Parathyroid adenoma (tissue), 2 donors: ENCODE data around the gene ZFAND3.

Experiments used
- H2AFZ ChIP-seq: fragments of 300-600 bp; sonication (generic); one replicate; pipeline ENCODE4 v1.7.0; 2017; ENCODE audit warnings: antibody characterized with exemption, mild to moderate bottlenecking
- H3K27ac ChIP-seq: fragments of 300-600 bp; sonication (generic); one replicate; pipeline ENCODE4 v1.7.0; 2017
- H3K27me3 ChIP-seq: fragments of 300-600 bp; sonication (generic); one replicate; pipeline ENCODE4 v1.7.0; 2017; ENCODE audit warnings: low read length; ENCODE audit not compliant: control insufficient read depth, insufficient read depth
- H3K36me3 ChIP-seq: fragments of 300-600 bp; sonication (generic); one replicate; pipeline ENCODE4 v1.7.0; 2017; ENCODE audit warnings: low read length; ENCODE audit not compliant: control insufficient read depth, insufficient read depth
- H3K4me1 ChIP-seq: fragments of 300-600 bp; sonication (generic); one replicate; pipeline ENCODE4 v1.7.0; 2017; ENCODE audit warnings: control low read depth
- H3K4me2 ChIP-seq: fragments of 300-600 bp; sonication (generic); one replicate; pipeline ENCODE4 v1.7.0; 2017; ENCODE audit warnings: low read length
- H3K4me3 ChIP-seq: fragments of 300-600 bp; sonication (generic); one replicate; pipeline ENCODE4 v1.7.0; 2017; ENCODE audit warnings: low read depth, low read length
- H3K79me2 ChIP-seq: fragments of 300-600 bp; sonication (generic); one replicate; pipeline ENCODE4 v1.7.0; 2017; ENCODE audit warnings: control low read depth
- H3K9ac ChIP-seq: fragments of 300-600 bp; sonication (generic); one replicate; pipeline ENCODE4 v1.7.0; 2017; ENCODE audit warnings: mild to moderate bottlenecking
- H3K9me3 ChIP-seq: fragments of 300-600 bp; sonication (generic); one replicate; pipeline ENCODE4 v1.7.0; 2017; ENCODE audit warnings: low read length; ENCODE audit not compliant: control insufficient read depth
- CTCF ChIP-seq: fragments of 300-600 bp; sonication (generic); IDR thresholded peaks from one replicate; pipeline ENCODE4 v1.7.0; 2017; ENCODE audit warnings: antibody characterized with exemption, mild to moderate bottlenecking
- donor health status: primary hyperparathyroidism.

Gene ZFAND3

GRCh38 chr6:38011937-38012336, 192.4 kb downstream of the ZFAND3 start:
- no peaks in the 10 kb centered on the region for H3K4me1 ChIP-seq
- H3K79me2 ChIP-seq, result peaks cover 33% of the 10 kb centered on the region
- H3K36me3 ChIP-seq, result no peaks in the 10 kb centered on the region
- no peaks in the 10 kb centered on the region for H3K27me3 ChIP-seq
- H3K9me3 ChIP-seq, result no peaks in the 10 kb centered on the region
- no peak overlapping the region for H3K9ac ChIP-seq
- no peak overlapping the region for H3K4me2 ChIP-seq
- no peak overlapping the region for H3K4me3 ChIP-seq
- no peak overlapping the region for H2AFZ ChIP-seq
- H3K27ac ChIP-seq, result no peak overlapping the region
- no peak for TF ChIP-seq CTCF

- H3K79me2 ChIP-seq, result peaks cover 35% of the 10 kb centered on the region
Measured at GRCh38 chr6:38012573-38012972, 193.0 kb downstream of the ZFAND3 start.

GRCh38 chr6:38015341-38015740, 195.8 kb downstream of the ZFAND3 start:
- Histone ChIP-seq H3K4me2 (no peak overlapping the region), H3K27ac (no peak overlapping the region), H2AFZ (no peak overlapping the region), H3K4me3 (no peak overlapping the region), H3K9ac (no peak overlapping the region), H3K4me1 (peaks cover 7% of the 10 kb centered on the region), H3K36me3 (no peaks in the 10 kb centered on the region), H3K27me3 (no peaks in the 10 kb centered on the region), H3K79me2 (peaks cover 37% of the 10 kb centered on the region), H3K9me3 (no peaks in the 10 kb centered on the region)
- TF ChIP-seq CTCF, result no peak

More at GRCh38 chr6:38012573-38012972, 193.0 kb downstream of the ZFAND3 start:
- Histone ChIP-seq H3K36me3 (no peaks in the 10 kb centered on the region), H3K4me3 (no peak overlapping the region), H2AFZ (no peak overlapping the region), H3K27ac (no peak overlapping the region), H3K27me3 (no peaks in the 10 kb centered on the region), H3K9me3 (no peaks in the 10 kb centered on the region), H3K4me1 (peaks cover 4% of the 10 kb centered on the region), H3K4me2 (no peak overlapping the region), H3K9ac (no peak overlapping the region)
- peak; percentile 60 for TF ChIP-seq CTCF

GRCh38 chr6:38016824-38017223, 197.3 kb downstream of the ZFAND3 start:
- Histone ChIP-seq H3K9ac (no peak overlapping the region), H3K9me3 (no peaks in the 10 kb centered on the region), H3K4me2 (no peak overlapping the region), H3K4me3 (no peak overlapping the region), H3K79me2 (peaks cover 33% of the 10 kb centered on the region), H3K36me3 (no peaks in the 10 kb centered on the region), H3K4me1 (peaks cover 7% of the 10 kb centered on the region), H2AFZ (no peak overlapping the region), H3K27ac (no peak overlapping the region), H3K27me3 (no peaks in the 10 kb centered on the region)
- no peak for TF ChIP-seq CTCF

GRCh38 chr6:38018755-38019165, 199.2 kb downstream of the ZFAND3 start:
- no peak overlapping the region for H3K9ac ChIP-seq
- H3K36me3 ChIP-seq, result no peaks in the 10 kb centered on the region
- H3K4me1 ChIP-seq, result peaks cover 7% of the 10 kb centered on the region
- no peaks in the 10 kb centered on the region for H3K9me3 ChIP-seq
- TF ChIP-seq CTCF, result no peak
- no peak overlapping the region for H3K4me2 ChIP-seq
- H3K79me2 ChIP-seq, result peaks cover 23% of the 10 kb centered on the region
- H2AFZ ChIP-seq, result no peak overlapping the region
- no peak overlapping the region for H3K27ac ChIP-seq
- no peaks in the 10 kb centered on the region for H3K27me3 ChIP-seq
- no peak overlapping the region for H3K4me3 ChIP-seq
